Activated CD4-positive, CD25-positive, alpha-beta regulatory T cell (primary cell): Measurements from ENCODE around the gene ZNF775.
"Not testable (repeated sequence)": the region's sequence is repeated elsewhere in the genome, so short reads cannot be mapped to it uniquely, and the experiment has no call there.

Experiments
- DNase-seq, 4 experiments: peaks; one replicate each; lab custom pipeline; 2025; lab: John Stamatoyannopoulos, UW

Gene ZNF775

GRCh38 chr7:150382123-150382843 is 3.2 kb downstream of the ZNF775 start:
- no peak for DNase-seq

DNA sequence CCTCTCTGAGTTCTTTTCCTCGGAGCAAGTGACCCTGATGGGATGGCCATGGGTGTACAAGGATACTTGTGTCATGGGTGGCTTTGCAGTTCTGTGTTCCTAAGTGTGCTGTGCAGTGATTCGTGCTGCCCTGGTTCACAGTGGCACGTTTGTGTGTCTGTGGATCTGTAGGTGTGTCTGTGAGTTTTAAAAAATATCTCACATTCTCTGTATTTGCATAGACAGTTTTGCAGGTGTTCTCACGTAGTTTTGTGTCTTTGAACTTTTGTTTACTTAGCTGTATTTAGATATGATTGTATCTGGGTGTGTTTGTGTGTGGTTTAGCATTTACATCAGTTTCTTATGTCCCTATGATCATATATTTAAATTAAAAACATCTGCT is 3.7 kb downstream of the ZNF775 start:
- DNase-seq, result no peak

GRCh38 chr7:150383710-150384397 is 4.7 kb downstream of the ZNF775 start:
- no peak for DNase-seq

GRCh38 chr7:150384406-150385301 is 5.5 kb downstream of the ZNF775 start:
- no peak for DNase-seq

- no peak for DNase-seq
These were observed 6.2 kb downstream of the ZNF775 start for GRCh38 chr7:150385302-150385723.

DNA sequence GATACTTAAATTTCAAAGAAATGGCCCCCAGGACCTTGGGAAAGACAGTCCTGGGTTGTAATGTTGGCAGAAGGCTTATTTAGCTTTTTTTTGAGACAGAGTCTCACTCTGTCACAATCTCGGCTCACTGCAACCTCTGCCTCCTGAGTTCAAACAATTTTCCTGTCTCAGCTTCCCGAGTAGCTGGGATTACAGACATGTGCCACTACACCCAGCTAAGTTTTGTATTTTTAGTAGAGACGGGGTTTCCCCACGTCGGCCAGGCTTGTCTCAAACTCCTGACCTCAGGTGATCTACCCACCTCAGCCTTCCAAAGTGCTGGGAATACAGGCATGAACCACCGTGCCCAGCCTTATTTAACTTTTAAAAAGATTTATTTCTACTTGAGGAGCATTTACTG is 6.8 kb downstream of the ZNF775 start:
- DNase-seq, result not testable (repeated sequence)

GRCh38 chr7:150388306-150388705 is 9.2 kb downstream of the ZNF775 start:
- no peak for DNase-seq

- no peak for DNase-seq
These were observed 9.8 kb downstream of the ZNF775 start for GRCh38 chr7:150388709-150389531.

DNA sequence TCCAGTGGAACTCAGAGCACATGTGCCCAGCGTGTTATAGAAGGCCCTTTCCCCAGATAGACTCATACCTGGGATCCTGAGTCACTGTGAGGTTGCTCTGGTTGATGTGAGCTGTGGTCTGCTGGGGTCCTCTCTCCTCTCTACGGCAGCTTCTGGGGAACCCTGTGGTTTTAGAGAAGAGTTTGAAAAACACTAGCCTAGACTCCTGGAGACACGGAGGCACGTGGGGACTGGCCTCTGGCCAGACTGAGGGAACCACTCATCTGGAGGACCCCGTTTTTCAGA is 10.3 kb downstream of the ZNF775 start:
- DNase-seq, result no peak

GRCh38 chr7:150390205-150390604 is 11.1 kb downstream of the ZNF775 start:
- no peak for DNase-seq

- no peak for DNase-seq
These were observed 14.2 kb downstream of the ZNF775 start for GRCh38 chr7:150393325-150393724.

DNA sequence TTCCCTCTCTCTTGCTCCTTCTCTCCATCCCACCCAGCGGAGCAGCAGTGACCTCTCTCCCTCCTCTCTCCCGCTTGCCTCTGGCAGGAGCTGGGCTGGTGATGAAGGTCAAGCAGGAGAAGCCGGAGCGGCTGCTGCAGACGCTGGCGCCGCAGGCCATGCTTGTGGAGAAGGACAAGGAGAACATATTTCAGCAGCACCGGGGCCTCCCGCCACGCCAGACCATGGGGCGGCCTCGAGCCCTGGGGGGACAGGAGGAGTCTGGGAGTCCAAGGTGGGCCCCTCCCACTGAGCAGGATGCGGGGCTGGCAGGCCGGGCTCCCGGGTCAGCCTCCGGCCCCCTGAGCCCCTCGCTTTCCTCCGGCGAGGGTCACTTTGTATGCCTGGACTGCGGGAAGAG is 17.3 kb downstream of the ZNF775 start:
- DNase-seq, result no peak

DNA sequence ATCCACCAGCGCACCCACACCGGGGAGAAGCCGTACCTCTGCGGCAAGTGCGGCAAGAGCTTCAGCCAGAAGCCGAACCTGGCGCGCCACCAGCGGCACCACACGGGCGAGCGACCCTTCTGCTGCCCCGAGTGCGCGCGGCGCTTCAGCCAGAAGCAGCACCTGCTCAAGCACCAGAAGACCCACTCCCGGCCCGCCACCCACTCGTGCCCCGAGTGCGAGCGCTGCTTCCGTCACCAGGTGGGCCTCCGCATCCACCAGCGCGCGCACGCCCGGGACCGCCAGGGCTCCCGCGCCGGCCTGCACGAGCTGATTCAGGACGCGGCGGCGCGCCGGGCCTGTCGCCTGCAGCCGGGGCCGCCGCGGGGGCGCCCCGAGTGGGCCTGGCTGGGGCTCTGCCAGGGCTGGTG is 17.7 kb downstream of the ZNF775 start:
- no peak for DNase-seq

DNA sequence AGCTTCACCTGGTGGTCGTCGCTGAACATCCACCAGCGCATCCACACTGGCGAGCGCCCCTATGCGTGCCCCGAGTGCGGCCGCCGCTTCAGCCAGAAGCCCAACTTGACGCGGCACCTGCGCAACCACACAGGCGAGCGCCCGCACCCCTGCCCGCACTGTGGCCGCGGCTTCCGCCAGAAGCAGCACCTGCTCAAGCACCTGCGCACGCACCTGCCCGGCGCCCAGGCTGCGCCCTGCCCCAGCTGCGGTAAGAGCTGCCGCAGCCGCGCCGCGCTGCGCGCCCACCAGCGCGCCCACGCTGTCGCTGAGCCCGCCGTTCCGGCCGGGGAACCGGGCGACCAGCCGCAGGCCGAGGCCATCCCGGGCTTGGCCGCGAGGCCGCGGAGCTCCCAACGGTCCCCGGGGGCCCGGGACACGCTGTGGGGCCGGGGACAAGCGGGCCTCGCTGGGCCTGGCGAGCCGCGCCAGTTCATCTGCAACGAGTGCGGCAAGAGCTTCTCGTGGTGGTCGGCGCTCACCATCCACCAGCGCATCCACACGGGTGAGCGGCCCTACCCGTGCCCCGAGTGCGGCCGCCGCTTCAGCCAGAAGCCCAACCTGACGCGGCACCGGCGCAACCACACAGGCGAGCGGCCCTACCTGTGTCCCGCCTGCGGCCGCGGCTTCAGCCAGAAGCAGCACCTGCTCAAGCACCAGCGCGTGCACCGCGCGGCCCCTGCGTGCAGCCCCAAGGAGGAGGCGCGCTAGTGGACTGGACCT is 18.4 kb downstream of the ZNF775 start:
- DNase-seq, result no peak

GRCh38 chr7:150398108-150398964 is 19.2 kb downstream of the ZNF775 start:
- DNase-seq, result no peak

- DNase-seq, result no peak
These were observed 19.8 kb downstream of the ZNF775 start for GRCh38 chr7:150398965-150399320.

DNA sequence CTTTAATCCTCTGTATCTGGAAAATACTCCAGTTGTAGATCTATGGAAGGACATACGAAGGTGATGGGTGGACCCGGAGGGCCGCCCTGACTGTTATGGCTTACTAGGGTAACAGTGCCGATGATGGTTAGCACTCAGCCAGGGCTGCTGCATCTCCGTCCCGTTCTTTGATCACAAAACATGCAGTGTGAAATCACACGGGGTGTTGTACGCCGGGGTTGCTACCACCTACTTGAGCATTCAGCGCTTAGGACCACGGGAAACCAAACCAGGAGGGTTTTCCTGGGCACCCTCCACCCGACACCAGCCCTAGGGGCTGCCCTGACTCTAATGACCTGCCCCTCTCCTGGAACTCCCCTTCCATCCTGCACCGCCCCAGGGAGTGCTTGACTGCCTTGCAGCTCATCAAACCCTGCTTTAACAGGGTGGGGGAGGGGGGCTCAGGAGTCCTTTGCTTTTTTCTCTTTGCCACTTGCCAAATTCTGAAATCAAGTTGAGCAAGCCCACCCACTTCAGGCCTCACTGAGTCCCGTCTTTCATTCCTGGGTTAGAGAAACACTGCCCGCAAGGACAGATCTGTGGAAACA is 20.4 kb downstream of the ZNF775 start:
- DNase-seq, result no peak

DNA sequence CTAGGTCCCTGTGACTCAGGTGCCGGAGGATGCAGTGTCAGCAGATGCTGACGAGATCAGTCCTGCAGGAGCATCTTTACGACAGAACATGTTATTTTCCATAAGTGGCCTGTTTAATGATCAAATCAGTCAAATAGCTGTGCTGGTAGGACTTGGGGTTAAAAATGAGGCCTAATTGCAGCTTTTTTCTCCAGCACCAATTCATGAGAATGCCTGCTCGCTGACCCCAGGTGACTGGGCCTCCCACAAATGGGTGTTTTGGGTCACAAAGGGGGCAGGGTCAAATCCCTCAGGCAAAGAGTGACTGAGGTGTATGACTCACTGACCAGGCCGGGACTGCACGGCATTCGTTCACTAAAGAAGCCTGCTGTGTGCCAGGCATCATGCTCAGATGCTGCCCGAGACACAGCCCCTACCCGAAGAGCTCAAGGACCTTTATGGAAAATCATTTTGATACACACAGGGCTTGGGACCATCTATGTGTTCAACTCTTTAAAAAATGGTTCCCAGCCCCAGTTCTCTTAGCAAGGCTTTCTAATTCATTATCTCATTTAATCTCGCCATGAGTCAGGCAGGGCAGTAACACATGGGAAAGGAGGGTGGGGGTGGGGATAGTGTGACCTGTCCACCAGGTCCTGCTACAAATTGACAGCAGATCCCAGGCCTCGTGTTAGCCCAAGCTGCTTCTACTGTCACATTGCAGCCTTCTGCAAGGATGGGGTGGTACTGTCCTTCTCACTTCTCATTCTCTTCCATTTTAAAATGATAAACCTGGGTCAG is 21.1 kb downstream of the ZNF775 start:
- no peak for DNase-seq

- DNase-seq, result no peak
These were observed 21.8 kb downstream of the ZNF775 start for GRCh38 chr7:150400788-150401423.
